ENCODE data around the gene ADCY9.

GRCh38 chr16:4157376-4157825 is 41.2 kb upstream of the ADCY9 start:
- TF ChIP-seq CTCF (IDR thresholded peaks at IDR 0.05; ENCODE audit: insufficient read depth, low read depth, low read length) (no peak), EZH2 (IDR thresholded peaks at IDR 0.05; ENCODE audit: insufficient read depth, low read length) (no peak)

All from astrocyte (in vitro differentiated cells and primary cell).